GM18526 (cell line): Measurements from ENCODE around the gene PNLDC1.

Source experiments
- POLR2A ChIP-seq: IDR thresholded peaks from 3 replicates; pipeline ENCODE4 v1.6.1; 2011; ENCODE audit not compliant: insufficient read length; ENCODE audit errors: extremely low read depth

Gene PNLDC1

GRCh38 chr6:159829526-159829925 lies 29.4 kb downstream of the PNLDC1 start:
- no peak for TF ChIP-seq POLR2A

- TF ChIP-seq POLR2A: no peak
These were observed 30.7 kb downstream of the PNLDC1 start for GRCh38 chr6:159830501-159831372.

DNA sequence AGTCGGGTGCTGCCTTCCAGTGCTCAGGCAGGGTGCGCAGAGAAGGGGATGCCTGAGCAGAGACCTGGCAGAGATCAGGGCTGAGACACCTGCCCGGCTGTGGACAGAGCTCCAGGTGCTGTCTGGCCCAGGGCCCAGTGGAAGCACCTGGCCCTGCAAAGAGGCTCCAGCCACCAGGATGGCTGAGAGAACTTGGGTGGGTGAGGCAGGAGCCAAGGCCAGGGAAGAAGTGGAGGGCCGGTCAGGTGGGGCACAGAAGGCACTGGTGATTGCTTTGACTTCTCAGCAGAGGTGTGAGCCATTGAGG lies 31.2 kb downstream of the PNLDC1 start:
- no peak for TF ChIP-seq POLR2A

DNA sequence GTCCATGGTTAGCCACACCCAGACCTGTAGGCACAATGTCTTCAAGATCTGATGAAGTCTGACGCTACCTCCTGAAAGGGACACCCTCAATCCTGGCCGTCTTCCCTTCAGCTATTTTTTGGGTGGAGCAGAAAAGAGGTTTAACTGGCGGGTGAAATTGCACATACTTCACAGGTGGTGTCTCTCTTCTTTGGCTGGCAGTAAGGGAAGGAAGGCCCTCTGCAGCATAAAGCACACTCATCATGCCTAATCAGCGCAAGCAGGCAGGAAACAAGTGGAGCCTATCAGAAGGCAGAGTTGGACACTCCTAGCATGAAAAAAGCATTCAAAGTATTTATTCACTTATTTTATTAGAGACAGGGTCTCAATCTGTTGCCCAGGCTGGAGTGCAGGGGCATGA lies 32.9 kb downstream of the PNLDC1 start:
- no peak for TF ChIP-seq POLR2A

DNA sequence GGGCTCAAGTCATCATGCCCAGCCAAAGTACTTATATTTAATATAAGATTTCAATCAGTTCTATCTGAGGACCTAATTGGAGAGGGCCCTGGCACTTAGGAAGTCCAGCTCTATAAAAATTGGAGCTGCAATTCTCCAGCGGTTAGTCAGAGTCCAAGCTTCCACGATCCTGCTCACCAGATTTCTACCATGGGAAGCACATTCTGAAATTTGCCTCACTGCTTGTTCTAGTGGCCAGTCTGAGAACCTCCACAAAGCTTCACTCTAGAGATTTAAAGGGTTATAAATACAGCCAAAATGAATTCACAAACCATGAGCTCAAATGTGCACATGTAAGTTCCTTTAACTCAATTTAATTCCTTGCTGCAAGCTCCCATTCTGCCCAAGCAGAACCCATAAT lies 33.5 kb downstream of the PNLDC1 start:
- TF ChIP-seq POLR2A: no peak

GRCh38 chr6:159833997-159834603 lies 34.0 kb downstream of the PNLDC1 start:
- TF ChIP-seq POLR2A: no peak

DNA sequence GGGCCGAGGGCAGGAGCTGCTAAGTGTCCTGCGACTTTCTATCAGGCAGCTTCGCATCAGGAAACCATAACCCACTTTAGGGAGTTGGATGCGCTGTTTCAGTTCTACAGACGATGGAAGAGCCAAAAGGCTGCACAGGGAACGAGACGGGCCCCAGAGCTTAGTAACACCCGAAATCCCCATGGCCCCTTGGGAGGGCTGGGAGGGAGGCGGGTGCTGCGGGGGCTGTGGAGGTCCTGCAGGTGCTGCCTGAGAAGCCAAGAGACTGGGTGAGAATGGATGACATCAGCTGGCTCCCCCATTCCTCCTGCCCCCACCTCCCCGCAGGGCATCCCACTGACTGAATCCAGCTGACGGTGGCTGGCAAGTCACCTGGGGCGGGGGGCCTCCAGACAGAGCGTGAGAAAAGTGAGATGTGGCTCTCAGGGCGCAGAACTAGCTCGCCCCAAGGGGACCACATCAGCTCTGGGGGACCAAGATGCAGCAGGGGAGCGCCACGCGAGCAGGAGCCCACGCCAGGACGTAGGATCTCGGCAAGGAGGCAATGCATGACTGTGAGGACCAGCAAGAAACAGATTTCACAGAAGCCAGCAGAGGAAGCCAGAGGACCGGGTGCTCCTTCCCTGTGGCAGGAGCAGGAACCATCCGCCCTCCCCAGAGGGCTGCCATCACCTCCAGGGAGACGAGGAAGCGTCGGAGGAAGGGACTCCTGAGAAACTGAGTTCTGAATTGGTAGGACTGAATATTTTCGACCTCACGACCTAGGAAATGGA lies 36.8 kb downstream of the PNLDC1 start:
- no peak for TF ChIP-seq POLR2A

- no peak for TF ChIP-seq POLR2A
These were observed 37.4 kb downstream of the PNLDC1 start for GRCh38 chr6:159837511-159837910.

DNA sequence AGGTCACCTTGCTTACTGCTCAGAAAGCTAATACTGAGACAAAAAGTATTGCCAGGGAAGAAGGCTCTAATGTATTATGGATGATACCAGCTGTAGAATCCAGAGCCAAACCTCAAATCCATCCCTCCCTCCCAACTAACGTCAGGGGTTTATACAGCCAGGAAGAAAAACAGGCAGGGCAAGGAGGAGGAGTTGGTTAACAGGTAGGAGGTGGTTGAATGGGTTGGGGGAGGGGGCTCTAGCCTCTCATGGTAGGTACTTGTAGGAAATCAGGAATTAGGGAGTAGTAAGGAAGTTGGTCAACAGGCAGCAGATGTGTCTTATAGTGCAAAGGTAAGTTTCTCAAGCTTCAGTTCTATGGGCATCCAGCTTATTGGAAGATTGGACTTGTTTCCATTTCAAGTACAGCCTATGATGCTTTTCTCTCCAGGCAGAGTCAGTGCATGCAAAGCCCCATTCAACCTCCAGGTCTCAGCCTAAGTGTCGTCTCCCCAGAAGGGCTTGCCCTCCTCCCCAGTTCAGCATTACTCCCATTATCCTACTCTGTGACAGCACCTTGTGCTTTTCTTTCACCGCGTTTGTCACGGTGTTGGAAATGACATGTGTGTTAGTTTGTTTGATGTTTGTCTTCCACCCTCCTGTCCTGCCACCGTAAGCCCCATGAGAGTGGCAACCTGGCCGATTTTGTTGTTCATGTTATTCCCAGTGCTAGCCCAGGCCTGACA lies 38.1 kb downstream of the PNLDC1 start:
- TF ChIP-seq POLR2A: no peak

DNA sequence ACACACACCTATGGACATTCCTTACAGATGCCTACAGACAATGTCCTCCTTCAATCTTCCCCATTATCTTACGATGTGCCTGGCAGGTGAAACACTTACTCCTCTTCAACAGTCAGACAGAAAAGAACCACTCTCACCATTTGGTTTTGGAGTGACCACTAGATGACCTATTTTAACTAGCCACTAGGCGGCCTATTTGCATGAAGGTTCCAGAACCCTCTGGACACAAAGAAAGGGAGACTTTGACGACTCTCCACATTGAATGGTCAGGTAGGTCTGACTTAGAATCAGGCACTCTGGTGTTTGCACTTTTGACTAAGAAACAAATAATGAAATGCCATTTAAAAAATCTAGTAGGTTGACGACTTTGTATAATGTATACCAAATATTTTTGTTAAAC lies 42.0 kb downstream of the PNLDC1 start:
- TF ChIP-seq POLR2A: no peak

DNA sequence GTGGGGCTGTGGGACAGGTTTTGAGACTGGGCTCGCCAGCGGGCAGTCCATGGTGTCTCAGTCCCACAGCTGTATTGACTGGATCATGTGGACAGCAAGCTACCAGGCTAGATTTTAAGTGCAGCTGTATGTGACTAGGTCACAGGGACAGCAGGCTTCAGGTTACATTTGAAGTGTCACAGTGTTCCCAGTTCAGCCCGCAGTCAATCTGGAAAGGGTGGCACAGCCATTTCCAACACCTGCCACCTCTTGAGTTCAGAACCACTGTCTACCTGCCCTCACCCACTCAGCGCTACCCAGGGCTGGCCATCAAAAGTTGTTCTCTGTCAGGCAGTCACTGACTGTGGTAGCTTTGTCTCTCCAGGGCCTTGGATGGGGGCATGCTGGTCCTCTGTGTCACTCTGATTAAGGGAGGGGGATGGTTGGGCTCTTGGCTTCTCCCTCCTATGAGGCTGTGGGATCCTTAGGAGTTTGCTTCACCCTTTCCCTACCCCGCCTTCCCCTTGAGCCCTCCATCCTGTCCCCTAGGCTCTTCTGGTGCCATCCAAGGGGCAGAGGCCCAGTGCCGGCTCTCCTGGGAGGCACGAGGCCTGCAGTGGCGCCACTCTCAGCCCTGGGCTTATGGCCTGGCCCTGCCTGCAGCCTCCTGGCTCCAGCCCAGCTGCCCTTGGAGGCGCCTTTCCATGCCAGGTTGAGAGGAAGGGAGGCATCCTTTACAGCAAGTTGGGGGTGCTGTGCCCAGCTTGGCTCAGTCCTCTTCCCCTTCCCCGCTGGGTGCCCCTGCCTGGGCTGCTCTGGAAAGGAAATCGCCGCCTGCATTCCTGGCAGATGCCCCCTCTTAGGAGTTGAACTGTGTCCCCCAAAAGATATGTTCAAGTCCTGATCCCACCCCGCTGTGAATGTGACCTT lies 44.9 kb downstream of the PNLDC1 start:
- TF ChIP-seq POLR2A: no peak

GRCh38 chr6:159852877-159853276 lies 52.8 kb downstream of the PNLDC1 start:
- no peak for TF ChIP-seq POLR2A

DNA sequence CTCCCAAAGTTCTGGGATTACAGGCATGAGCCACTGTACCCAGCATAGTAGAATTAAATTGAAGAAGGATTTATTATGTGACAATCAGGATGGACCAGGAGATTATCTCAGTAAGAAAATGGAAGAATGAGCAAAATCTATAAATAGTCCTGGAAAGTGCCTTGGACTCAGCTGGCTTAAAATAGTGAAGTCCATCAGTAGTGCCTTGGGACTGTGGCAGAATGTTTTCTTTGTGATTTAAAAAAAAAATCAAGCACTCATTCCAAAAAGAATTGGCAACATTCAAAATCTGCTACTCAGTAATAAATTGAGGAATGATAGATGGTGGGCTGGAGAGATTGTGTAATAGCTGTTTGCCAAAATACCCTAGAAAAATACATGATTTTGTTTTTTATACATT lies 53.7 kb downstream of the PNLDC1 start:
- TF ChIP-seq POLR2A: no peak

DNA sequence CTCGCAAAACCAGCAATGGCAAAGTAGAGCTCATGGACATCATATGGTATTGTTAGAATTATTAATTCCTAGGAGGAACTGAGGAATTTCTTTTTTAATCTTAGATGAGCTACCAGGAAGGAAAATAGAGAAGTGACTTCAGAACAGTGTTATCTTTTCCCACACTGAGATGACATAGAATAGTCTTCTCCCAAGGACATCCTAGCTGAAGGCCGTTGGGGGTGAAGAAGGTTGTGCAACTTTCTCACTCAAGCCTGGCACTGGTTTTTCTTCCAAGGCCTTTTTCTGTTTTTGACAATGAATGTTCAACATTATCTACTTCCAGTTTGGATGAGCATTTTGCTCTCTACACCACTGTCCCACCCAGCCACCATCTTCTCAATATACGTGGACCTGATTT lies 54.9 kb downstream of the PNLDC1 start:
- TF ChIP-seq POLR2A: no peak
